H1 (cell line): ENCODE measurements around the gene MBNL3.

ENCODE experiments used
- EP300 ChIP-seq, 2 experiments: IDR thresholded peaks; 1 replicate in 1 of 2; 2 replicates in 1 of 2; pipeline ENCODE4 v1.6.1; 2011 to 2012; ENCODE audit warnings: low read depth in 2 of 2, low read length in 2 of 2, mild to moderate bottlenecking in 2 of 2, borderline replicate concordance in 1 of 2, inconsistent platforms in 1 of 2, moderate library complexity in 1 of 2
- KDM1A ChIP-seq: fragments of 200-600, 300-600 bp; sonication (generic); IDR thresholded peaks from 2 replicates; pipeline ENCODE4 v1.7.1; 2016; ENCODE audit warnings: mild to moderate bottlenecking, low read length, borderline replicate concordance
- POLR2A ChIP-seq, 2 experiments: IDR thresholded peaks; 1 replicate in 1 of 2; 2 replicates in 1 of 2; pipeline ENCODE4 v1.6.1; 2011; ENCODE audit warnings: low read depth in 2 of 2, low read length in 2 of 2, mild to moderate bottlenecking in 2 of 2; ENCODE audit errors: control extremely low read depth in 1 of 2
- TAF1 ChIP-seq: IDR thresholded peaks from 2 replicates; pipeline ENCODE4 v1.6.1; 2011; ENCODE audit warnings: mild to moderate bottlenecking, low read depth, low read length
- USF2 ChIP-seq: IDR thresholded peaks from 2 replicates; pipeline ENCODE4 v1.6.1; 2011; ENCODE audit warnings: low read length, improper control_type of control experiment
- YY1 ChIP-seq: IDR thresholded peaks from 2 replicates; pipeline ENCODE4 v1.6.1; 2011; ENCODE audit warnings: low read depth, mild to moderate bottlenecking, low read length
- TF ChIP-seq, protein P1 (sequence below): IDR thresholded peaks from 2 replicates; pipeline ENCODE4 v1.6.1; 2012; ENCODE audit warnings: inconsistent platforms
- TF ChIP-seq, protein P2 (sequence below), 3 experiments: IDR thresholded peaks; 1 replicate in 2 of 3; 2 replicates in 1 of 3; pipeline versions ENCODE4 v1.5.1 to v1.6.1; 2011; ENCODE audit warnings: low read length in 3 of 3, mild to moderate bottlenecking in 3 of 3, inconsistent platforms in 2 of 3, low read depth in 1 of 3, moderate library complexity in 1 of 3; ENCODE audit not compliant: insufficient read depth in 1 of 3; ENCODE audit errors: control extremely low read depth in 1 of 3

GRCh38 chrX:132520792-132521191 lies 32.0 kb upstream of the MBNL3 start:
- TF ChIP-seq YY1 (no peak), TAF1 (no peak), KDM1A (no peak), EP300 (IDR thresholded peaks at IDR 0.05; ENCODE audit: borderline replicate concordance in 1 of 2, low read depth in 2 of 2, low read length in 2 of 2) (no peak), USF2 (no peak), POLR2A (IDR thresholded peaks at IDR 0.05; ENCODE audit: control extremely low read depth in 1 of 2, low read depth in 2 of 2, low read length in 2 of 2) (no peak)
- TF ChIP-seq, protein P1, sequence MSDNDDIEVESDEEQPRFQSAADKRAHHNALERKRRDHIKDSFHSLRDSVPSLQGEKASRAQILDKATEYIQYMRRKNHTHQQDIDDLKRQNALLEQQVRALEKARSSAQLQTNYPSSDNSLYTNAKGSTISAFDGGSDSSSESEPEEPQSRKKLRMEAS = no peak
- TF ChIP-seq, protein P2, sequence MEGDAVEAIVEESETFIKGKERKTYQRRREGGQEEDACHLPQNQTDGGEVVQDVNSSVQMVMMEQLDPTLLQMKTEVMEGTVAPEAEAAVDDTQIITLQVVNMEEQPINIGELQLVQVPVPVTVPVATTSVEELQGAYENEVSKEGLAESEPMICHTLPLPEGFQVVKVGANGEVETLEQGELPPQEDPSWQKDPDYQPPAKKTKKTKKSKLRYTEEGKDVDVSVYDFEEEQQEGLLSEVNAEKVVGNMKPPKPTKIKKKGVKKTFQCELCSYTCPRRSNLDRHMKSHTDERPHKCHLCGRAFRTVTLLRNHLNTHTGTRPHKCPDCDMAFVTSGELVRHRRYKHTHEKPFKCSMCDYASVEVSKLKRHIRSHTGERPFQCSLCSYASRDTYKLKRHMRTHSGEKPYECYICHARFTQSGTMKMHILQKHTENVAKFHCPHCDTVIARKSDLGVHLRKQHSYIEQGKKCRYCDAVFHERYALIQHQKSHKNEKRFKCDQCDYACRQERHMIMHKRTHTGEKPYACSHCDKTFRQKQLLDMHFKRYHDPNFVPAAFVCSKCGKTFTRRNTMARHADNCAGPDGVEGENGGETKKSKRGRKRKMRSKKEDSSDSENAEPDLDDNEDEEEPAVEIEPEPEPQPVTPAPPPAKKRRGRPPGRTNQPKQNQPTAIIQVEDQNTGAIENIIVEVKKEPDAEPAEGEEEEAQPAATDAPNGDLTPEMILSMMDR (IDR thresholded peaks at IDR 0.05; ENCODE audit: control extremely low read depth in 1 of 3, insufficient read depth in 1 of 3, low read depth in 1 of 3, low read length in 3 of 3) = no peak
